ENCODE results near the gene CD300LF. TPM values are rescaled to one million over a fixed set of nuclear protein-coding genes. Genes with fewer than 3 reads are reported as not detected.

The CD300LF gene
- total RNA-seq, 1 donor from 2014 or later: not detected

GRCh38 chr17:74645010-74645409 lies 67.7 kb downstream of the CD300LF start:
- no peaks in the 10 kb centered on the region for H3K36me3 ChIP-seq (ENCODE audit: control insufficient read depth, insufficient read depth, low read length)
- DNase-seq (ENCODE audit: low read depth) (no peak), FAIRE-seq (no peak)
- H3K4me3 ChIP-seq (ENCODE audit: low read depth, low read length): no peak overlapping the region
- no peak for TF ChIP-seq CTCF (IDR thresholded peaks at IDR 0.05; ENCODE audit: insufficient read depth, low read length, severe bottlenecking)
- peaks cover 2% of the 10 kb centered on the region for H3K27me3 ChIP-seq (ENCODE audit: control insufficient read depth, insufficient read depth, low read length)

GRCh38 chr17:74644419-74644818 lies 68.3 kb downstream of the CD300LF start:
- H3K36me3 ChIP-seq (ENCODE audit: control insufficient read depth, insufficient read depth, low read length): no peaks in the 10 kb centered on the region
- TF ChIP-seq CTCF (IDR thresholded peaks at IDR 0.05; ENCODE audit: insufficient read depth, low read length, severe bottlenecking): no peak
- no peak overlapping the region for H3K4me3 ChIP-seq (ENCODE audit: low read depth, low read length)
- FAIRE-seq (no peak), DNase-seq (ENCODE audit: low read depth) (no peak)
- peaks cover 2% of the 10 kb centered on the region for H3K27me3 ChIP-seq (ENCODE audit: control insufficient read depth, insufficient read depth, low read length)

Other genes with a start within 250 kb of the CD300LF start
- not detected in 2 replicates for gene CD300A, start 246.3 kb downstream of the CD300LF start, total RNA-seq
- gene CD300LB, start 181.4 kb downstream of the CD300LF start, total RNA-seq: not detected in 2 replicates
- not detected in 2 replicates for gene CD300C, start 166.8 kb downstream of the CD300LF start, total RNA-seq
- not detected in 2 replicates for gene CD300H, start 145.4 kb downstream of the CD300LF start, total RNA-seq
- gene CD300LD, start 120.6 kb downstream of the CD300LF start, total RNA-seq: not detected in 2 replicates
- not detected in 2 replicates for gene CD300E, start 89.2 kb downstream of the CD300LF start, total RNA-seq
- gene RAB37, start 24.3 kb upstream of the CD300LF start, total RNA-seq: under 0.01 and 0.38 TPM in 2 replicates
- gene NHERF1, start 35.7 kb upstream of the CD300LF start, total RNA-seq: 35.3 and 55.8 TPM in 2 replicates
- gene NAT9, start 63.4 kb upstream of the CD300LF start, total RNA-seq: 35.8 and 64.5 TPM in 2 replicates
- gene GRIN2C, start 147.0 kb upstream of the CD300LF start, total RNA-seq: under 0.01 and 0.13 TPM in 2 replicates
- gene FDXR, start 160.1 kb upstream of the CD300LF start, total RNA-seq: 30.8 and 49.5 TPM in 2 replicates
- 0.26 TPM in 1 of 2 replicates, not detected in the other for gene FADS6, start 180.7 kb upstream of the CD300LF start, total RNA-seq
- 1.1 and 3.3 TPM in 2 replicates for gene USH1G, start 210.3 kb upstream of the CD300LF start, total RNA-seq
- gene OTOP2, start 211.3 kb upstream of the CD300LF start, total RNA-seq: under 0.01 TPM in 1 of 2 replicates, not detected in the other
- gene OTOP3, start 223.0 kb upstream of the CD300LF start, total RNA-seq: under 0.01 and 0.26 TPM in 2 replicates

All from bronchial epithelial cell (primary cell).